Measurements from ENCODE around the gene ARFGEF3. TPM values are rescaled to one million over a fixed set of nuclear protein-coding genes. Genes with fewer than 3 reads are reported as not detected.

Gene ARFGEF3
- polyA plus RNA-seq, 1 of the 3 experiments (the other 2 are of a cell fraction): not detected

DNA sequence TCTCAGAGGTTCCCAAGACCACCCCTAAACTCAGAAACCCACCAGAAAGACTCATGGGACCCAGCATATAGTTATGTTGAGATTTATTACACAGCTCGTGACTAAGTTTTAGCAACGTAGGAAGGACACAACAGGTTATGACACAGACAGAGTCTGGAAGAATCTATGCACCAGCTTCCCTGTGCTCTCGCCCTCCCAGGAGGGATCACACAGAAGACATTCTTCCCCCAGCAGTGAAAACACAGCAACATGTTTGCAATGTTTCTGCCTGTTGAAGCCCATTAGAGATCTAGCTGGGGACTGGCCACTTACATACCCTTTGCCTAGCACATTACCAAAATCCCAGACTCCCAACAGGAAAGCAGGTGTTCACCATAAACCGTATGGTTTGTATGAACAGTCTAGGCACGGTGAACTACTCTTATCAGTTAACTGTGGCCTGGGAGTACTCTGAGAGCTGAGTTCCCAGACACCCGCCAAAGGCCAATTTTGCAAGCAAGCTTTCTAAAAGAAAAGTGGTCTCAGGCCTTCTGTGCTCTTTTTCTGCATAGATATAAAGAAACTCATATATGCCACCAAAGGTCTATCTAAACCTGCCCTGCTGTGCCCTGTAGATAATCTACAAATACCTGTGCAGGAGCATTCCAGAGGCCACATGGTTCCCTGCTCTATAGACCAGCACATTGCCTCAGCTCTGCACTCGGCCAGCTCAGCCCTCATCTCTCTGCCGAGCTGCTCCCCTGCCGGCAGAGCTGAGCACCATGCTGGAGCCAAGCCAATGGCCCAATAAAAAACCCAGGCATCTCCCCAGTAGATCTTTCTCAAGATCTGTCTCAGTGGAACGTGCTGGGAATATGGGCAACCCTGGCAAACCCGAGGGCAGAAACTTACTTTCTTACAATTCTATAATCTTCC is 146.3 kb downstream of the ARFGEF3 start:
- no peak for TF ChIP-seq EZH2phosphoT487 (IDR thresholded peaks at IDR 0.05; ENCODE audit: borderline replicate concordance, low read depth)
- TF ChIP-seq PBX3 (IDR thresholded peaks at IDR 0.05): no peak
- TF ChIP-seq, protein P1, sequence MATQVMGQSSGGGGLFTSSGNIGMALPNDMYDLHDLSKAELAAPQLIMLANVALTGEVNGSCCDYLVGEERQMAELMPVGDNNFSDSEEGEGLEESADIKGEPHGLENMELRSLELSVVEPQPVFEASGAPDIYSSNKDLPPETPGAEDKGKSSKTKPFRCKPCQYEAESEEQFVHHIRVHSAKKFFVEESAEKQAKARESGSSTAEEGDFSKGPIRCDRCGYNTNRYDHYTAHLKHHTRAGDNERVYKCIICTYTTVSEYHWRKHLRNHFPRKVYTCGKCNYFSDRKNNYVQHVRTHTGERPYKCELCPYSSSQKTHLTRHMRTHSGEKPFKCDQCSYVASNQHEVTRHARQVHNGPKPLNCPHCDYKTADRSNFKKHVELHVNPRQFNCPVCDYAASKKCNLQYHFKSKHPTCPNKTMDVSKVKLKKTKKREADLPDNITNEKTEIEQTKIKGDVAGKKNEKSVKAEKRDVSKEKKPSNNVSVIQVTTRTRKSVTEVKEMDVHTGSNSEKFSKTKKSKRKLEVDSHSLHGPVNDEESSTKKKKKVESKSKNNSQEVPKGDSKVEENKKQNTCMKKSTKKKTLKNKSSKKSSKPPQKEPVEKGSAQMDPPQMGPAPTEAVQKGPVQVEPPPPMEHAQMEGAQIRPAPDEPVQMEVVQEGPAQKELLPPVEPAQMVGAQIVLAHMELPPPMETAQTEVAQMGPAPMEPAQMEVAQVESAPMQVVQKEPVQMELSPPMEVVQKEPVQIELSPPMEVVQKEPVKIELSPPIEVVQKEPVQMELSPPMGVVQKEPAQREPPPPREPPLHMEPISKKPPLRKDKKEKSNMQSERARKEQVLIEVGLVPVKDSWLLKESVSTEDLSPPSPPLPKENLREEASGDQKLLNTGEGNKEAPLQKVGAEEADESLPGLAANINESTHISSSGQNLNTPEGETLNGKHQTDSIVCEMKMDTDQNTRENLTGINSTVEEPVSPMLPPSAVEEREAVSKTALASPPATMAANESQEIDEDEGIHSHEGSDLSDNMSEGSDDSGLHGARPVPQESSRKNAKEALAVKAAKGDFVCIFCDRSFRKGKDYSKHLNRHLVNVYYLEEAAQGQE (IDR thresholded peaks at IDR 0.05; ENCODE audit: low read depth, low read length): no peak
- TF ChIP-seq CTCF (IDR thresholded peaks at IDR 0.05): no peak
- TF ChIP-seq RXRA (IDR thresholded peaks at IDR 0.05; ENCODE audit: borderline replicate concordance, low read depth): no peak
- no peak for TF ChIP-seq POLR2AphosphoS5 (IDR thresholded peaks at IDR 0.05; ENCODE audit: low read depth, low read length)
- no peak for TF ChIP-seq TEAD4 (IDR thresholded peaks at IDR 0.05; ENCODE audit: borderline replicate concordance, insufficient read depth)
- TF ChIP-seq, protein P2, sequence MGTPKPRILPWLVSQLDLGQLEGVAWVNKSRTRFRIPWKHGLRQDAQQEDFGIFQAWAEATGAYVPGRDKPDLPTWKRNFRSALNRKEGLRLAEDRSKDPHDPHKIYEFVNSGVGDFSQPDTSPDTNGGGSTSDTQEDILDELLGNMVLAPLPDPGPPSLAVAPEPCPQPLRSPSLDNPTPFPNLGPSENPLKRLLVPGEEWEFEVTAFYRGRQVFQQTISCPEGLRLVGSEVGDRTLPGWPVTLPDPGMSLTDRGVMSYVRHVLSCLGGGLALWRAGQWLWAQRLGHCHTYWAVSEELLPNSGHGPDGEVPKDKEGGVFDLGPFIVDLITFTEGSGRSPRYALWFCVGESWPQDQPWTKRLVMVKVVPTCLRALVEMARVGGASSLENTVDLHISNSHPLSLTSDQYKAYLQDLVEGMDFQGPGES (IDR thresholded peaks at IDR 0.05; ENCODE audit: low read depth, low read length): no peak
- TF ChIP-seq CHD2 (IDR thresholded peaks at IDR 0.05; ENCODE audit: low read length, partially characterized antibody): no peak
- TF ChIP-seq NRF1 (IDR thresholded peaks at IDR 0.05; ENCODE audit: low read depth, low read length): no peak
- no peak for TF ChIP-seq TCF12 (IDR thresholded peaks at IDR 0.05)
- Histone ChIP-seq H3K27ac (ENCODE audit: low read depth in 2 of 2, low read length in 1 of 2) (no peak overlapping the region), H3K9me3 (no peaks in the 10 kb centered on the region), H3K36me3 (replicated peaks in 1 of 2; ENCODE audit: control insufficient read depth in 1 of 2, insufficient read depth in 2 of 2, low read length in 1 of 2) (no peaks in the 10 kb centered on the region), H3K4me2 (no peak overlapping the region), H3K9me2 (no peaks in the 10 kb centered on the region), H4K20me1 (ENCODE audit: insufficient read depth) (no peaks in the 10 kb centered on the region), H3K4me3 (ENCODE audit: low read depth in 2 of 2, low read length in 1 of 2) (no peak overlapping the region), H3K79me2 (ENCODE audit: insufficient read depth) (no peaks in the 10 kb centered on the region), H3F3A (replicated peaks; ENCODE audit: insufficient read depth) (no peaks in the 10 kb centered on the region), H3K27me3 (ENCODE audit: insufficient read depth) (no peaks in the 10 kb centered on the region), H3K9ac (no peak overlapping the region), H2AFZ (ENCODE audit: low read depth) (no peak overlapping the region), H3K4me1 (ENCODE audit: control insufficient read depth in 1 of 2, insufficient read depth in 2 of 2, low read depth in 1 of 2, low read length in 1 of 2) (no peaks in the 10 kb centered on the region)
- POLR2A ChIA-PET: no interaction called here
- no peak for DNase-seq
- WGBS (ENCODE audit: low lambda C conversion rate): 21% methylated on average over 7 of the region's 11 CpGs
- CTCF ChIA-PET: interaction anchor here (0.8 to 1.0 kb wide), 2 partner anchors 41 to 53 kb away, joined by 4 read pairs; no protein-coding TSS in a partner anchor
